HG02588 (cell line): ENCODE results near the gene MTMR10.

Experiments used
- ATAC-seq: cut with Tn5 transposase; IDR thresholded peaks from one replicate; pipeline ENCODE4 v1.9.1; 2021; ENCODE audit warnings: mild to moderate bottlenecking, moderate library complexity; ENCODE audit not compliant: unreplicated experiment

Gene MTMR10, protein sequence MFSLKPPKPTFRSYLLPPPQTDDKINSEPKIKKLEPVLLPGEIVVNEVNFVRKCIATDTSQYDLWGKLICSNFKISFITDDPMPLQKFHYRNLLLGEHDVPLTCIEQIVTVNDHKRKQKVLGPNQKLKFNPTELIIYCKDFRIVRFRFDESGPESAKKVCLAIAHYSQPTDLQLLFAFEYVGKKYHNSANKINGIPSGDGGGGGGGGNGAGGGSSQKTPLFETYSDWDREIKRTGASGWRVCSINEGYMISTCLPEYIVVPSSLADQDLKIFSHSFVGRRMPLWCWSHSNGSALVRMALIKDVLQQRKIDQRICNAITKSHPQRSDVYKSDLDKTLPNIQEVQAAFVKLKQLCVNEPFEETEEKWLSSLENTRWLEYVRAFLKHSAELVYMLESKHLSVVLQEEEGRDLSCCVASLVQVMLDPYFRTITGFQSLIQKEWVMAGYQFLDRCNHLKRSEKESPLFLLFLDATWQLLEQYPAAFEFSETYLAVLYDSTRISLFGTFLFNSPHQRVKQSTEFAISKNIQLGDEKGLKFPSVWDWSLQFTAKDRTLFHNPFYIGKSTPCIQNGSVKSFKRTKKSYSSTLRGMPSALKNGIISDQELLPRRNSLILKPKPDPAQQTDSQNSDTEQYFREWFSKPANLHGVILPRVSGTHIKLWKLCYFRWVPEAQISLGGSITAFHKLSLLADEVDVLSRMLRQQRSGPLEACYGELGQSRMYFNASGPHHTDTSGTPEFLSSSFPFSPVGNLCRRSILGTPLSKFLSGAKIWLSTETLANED

GRCh38 chr15:30991255-30992235 is at the start of gene MTMR10:
TSS of gene MTMR10 (minus strand) at chr15:30991628. CDS start at chr15:30991506, 122 bp downstream.
- peak; percentile 93 for ATAC-seq

GRCh38 chr15:31040611-31041010 is 49.2 kb upstream of the MTMR10 start:
- ATAC-seq, result no peak

GRCh38 chr15:31039961-31040360 is 48.5 kb upstream of the MTMR10 start:
- no peak for ATAC-seq

DNA sequence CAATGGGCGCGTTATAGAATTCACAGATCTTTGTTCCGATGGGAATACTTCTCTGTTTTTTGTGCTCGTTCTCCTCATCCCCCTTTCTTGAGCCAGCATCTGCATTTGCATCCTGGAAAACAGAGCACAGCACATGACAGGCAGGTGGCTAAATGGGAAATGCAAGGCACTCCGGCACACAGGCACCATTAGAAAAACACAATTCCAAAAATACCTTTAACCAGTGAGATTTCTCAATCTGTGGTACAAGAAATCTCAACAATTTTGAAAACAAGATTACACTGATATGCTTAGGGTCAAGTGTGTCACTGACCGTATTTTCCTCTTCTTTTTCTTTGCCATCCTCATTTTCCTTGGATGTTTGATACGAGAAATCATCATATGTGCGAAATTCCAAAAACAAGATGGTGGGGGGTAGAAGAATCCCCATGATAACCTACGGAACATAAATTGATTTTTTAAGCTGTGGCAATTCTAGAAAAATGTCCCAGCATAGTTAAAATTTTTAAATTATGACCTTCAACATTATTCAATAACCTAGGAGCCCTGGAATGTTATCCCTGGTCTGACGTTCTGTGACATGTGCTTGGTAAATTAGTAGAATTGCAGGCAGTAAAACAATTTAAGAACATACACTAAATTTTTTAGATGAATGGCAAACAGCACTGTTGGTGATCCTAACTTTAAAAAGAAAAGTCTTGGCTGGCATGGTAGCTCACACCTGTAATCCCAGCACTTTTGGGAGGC is 46.5 kb upstream of the MTMR10 start:
- no peak for ATAC-seq

- no peak for ATAC-seq
These were observed 45.4 kb upstream of the MTMR10 start for GRCh38 chr15:31036783-31037182.

DNA sequence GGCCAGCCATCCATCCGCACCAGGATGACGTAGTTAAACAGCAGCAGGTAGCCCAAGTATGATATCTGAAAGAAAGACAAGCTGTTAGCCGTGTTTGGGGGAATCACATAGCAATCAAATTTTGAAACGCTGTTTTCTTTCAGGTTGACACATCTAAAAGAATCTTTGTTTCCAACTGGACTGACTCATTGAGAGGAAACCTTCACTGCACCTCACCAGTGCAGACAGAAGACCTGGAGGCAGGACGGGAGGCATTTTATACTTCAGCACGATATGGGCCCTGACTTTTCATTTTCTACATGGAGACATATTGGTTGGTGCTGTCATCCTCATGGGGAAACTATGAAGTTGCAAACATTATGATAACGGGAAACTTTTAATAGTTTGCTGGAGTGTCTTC is 44.2 kb upstream of the MTMR10 start:
- ATAC-seq, result no peak

DNA sequence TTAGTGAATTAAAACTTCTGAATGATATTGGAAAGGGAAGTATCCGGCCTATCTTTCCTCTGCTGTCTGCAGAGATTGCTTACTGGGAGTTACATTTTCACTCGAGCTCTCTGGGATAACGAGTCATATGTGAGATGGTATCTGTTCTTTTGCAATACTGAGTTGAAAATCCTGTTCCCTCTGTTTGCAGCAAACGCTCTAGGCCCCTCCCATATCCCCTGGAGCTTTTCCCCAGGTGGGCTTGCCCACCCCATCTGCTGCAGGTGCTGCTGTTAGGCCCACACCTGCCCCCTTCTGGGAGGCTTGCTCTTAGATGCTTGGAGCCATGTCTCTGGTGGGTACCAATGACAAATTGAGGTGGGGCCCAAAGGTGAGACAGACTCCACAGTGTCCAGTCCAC is 42.7 kb upstream of the MTMR10 start:
- no peak for ATAC-seq

- no peak for ATAC-seq
These were observed 41.5 kb upstream of the MTMR10 start for GRCh38 chr15:31032961-31033371.

DNA sequence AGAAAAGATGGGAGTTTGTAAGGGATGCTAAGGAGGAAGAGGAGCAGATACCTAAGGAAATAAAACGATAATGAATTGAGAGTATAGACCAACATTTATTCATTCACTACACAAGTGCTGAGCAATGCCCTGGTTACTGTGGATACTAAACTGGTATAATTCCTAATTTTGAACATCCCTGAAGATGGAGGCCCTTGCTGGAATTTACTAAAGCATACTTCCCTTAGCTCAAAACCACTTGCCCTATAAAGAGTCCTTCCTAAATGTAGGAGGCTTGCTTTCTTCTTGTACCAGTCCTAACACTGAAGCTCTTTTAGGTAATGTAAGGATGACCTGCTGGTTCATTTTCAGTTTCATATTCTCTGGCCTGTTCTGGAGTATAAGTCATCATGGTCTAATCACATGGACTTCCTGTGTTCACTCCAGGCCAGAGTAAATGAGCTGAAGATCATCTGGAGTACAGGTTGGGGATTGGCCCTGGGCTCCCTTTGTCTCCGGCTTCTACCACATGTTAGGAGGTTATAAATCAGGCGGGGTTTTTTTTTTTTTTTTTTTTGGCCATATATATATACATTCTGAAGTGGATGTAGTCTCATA is 40.1 kb upstream of the MTMR10 start:
- ATAC-seq, result peak; percentile 68

GRCh38 chr15:31027910-31028578 is 36.6 kb upstream of the MTMR10 start:
- ATAC-seq, result no peak

- ATAC-seq, result no peak
These were observed 34.6 kb upstream of the MTMR10 start for GRCh38 chr15:31025996-31026395.

DNA sequence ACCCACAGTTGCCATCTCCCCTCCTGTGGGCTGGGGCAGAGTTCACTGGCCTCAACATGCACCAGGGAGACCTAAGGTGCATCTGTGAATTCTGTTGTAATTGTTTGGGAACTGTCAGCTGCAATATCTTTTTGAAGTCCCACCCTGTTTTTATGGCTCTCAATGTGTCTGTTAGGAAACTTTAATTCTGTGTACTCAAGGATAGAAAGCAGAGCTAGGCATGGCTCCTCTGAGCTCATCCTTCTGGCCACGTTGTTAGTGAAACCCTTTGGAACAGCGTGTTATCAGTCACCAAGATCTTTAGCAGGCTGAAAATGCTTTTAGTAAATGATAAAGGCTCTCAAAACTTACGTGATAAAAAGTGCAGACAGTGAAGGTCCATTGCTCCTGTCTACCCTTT is 33.6 kb upstream of the MTMR10 start:
- ATAC-seq, result no peak

DNA sequence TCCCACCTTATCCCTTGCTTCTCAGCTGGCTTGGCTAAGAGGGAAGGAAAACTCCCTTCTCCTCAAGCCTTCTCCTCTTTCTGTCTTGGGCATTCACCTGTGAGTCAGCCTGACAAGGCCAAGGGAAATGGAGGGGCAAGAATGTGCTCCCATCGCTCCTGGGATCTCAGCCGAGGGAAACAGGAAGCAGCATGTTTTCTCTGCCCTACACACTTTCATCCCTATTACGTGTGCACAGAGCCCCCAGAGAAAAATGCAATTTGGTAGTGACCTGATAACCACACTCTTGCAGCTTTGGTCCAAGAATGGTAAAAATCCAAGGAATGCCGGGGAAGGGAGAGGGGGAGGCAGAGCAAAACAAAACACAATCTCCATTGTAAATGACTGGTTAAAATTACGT is 32.9 kb upstream of the MTMR10 start:
- ATAC-seq, result no peak

DNA sequence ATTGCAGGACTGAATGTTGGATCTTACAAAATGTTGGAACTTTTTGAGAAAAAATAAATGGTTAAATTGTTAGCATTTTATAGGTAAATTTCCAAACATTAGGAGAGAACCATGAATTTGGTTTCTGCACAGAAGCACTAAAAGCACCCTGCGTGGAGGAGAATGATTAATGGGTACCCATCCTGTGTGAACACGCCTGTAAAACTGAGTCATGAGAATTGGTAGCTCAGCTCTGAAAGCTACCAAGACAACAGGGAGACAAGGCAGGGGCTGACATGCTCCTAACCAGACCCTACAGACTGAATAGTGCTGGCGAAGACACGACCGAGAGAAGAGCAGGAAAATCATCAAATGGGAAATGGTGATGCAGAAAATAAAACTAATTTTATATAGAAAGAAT is 32.4 kb upstream of the MTMR10 start:
- no peak for ATAC-seq

- ATAC-seq, result no peak
These were observed 29.7 kb upstream of the MTMR10 start for GRCh38 chr15:31021067-31021665.

DNA sequence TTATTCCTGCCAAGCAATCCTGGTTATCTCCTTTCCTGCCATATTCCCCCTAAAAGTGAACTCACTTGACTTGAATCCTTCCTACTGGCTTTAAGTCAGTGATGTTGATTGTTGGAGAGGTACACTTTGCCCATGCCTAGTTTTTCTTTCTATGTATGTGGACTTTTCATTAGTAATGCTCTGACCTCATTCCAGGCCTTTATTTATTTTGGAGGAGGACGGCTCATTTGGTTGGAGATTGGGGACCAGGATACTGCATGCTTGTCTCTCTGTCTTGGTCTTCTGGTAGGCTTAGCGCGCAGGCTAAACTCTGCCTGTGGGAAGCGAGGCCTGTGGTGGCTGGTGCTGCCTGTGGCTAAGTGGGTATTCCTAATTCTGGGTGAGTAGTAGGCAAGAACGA is 29.1 kb upstream of the MTMR10 start:
- ATAC-seq, result no peak

GRCh38 chr15:31019986-31020385 is 28.6 kb upstream of the MTMR10 start:
- ATAC-seq, result no peak

DNA sequence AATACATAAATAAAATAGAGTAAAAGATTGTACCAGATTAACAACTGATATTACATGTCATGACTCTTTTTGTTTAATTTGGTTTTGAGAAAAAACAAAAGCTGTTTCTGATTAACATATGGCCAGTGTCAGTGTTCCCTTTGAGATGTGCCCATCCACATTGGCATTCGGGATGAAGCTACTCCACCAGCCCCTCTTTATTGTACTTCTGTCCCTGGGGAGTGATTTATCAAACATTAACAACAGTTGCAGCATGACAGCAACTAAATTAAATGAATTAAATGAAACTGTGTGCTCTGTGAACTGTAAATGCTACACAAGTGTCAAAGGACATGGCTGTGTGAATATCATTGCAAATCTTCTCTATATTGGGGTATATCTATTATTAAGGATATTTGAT is 25.9 kb upstream of the MTMR10 start:
- ATAC-seq, result no peak

DNA sequence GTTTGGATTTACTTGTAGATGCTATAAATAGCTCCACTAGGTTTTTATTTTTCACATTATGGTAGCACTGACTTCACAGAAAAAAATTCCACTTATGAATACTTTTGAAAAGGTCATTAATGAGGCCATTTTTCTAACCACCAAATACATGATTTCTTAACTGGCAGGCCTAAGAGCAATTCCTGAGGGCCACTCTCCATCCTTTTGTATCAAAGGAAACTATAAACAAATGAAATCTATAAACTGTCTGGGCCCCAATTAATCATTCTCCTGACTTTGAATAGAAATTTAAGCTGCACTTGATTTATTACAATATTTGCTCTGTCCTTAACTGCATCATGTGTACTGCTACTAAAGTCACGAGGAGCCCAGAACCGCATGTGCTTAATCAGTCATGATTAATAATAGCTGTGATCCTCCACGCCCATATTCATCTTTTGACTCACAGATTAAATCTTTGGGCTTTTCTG is 25.1 kb upstream of the MTMR10 start:
- no peak for ATAC-seq
